HG03575 (cell line): ENCODE results near the gene RAET1E.
"Not testable (repeated sequence)": the region's sequence is repeated elsewhere in the genome, so short reads cannot be mapped to it uniquely, and the experiment has no call there.

ENCODE experiments used
- ATAC-seq: cut with Tn5 transposase; IDR thresholded peaks from one replicate; pipeline ENCODE4 v1.9.1; 2021; ENCODE audit not compliant: unreplicated experiment, insufficient number of reproducible peaks, low FRiP score; ENCODE audit errors: extremely low read depth

RAET1E gene

GRCh38 chr6:149854017-149854416, 43.9 kb downstream of the RAET1E start:
- ATAC-seq: not testable (repeated sequence)

GRCh38 chr6:149852881-149853280, 45.0 kb downstream of the RAET1E start:
- no peak for ATAC-seq

DNA sequence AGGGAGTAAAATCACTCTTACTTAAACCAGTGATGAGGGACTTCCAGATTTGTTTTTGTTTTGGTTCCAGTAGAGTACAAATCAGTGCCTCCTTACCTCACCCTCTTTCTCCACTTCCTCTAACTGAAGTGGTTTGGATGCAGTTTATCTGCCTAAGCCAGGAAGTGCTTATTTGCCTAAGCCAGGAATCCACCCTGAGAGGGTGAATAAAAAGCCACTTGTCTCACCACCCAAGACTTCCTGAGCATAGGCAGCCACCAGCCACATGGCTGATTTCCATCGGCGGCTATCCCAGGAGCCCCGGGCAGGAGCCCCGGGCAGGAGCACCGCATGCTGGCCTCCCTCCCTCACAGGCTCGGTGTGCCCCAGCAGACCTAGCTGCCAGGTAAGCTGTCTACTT, 45.7 kb downstream of the RAET1E start:
- ATAC-seq: no peak

DNA sequence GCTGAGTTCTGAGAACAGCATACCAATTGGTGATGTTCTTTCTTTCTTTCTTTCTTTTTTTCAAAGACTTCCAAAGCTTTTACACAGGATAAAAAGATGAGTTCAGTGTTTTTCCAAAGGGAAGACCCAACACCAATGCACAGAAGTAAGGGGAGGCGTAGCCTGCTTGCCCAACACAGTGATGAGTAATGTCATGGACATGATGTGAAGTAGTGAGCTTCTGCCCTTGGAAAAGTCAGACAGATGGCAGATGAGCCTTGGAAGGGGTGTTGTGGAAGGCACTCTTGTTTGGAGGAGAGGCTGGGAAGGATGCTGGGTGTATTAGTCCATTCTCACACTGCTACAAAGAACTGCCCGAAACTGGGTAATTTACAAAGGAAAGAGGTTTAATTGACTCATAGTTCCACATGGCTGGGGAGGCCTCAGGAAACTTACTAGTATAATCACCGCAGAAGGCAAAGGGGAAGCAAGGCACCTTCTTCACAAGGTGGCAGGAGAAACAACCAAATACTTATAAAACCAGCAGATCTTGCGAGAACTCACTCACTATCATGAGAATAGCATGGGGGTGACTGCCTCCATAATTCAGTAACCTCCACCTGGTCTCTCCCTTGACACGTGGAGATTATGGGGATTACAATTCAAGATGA, 46.3 kb downstream of the RAET1E start:
- no peak for ATAC-seq

- not testable (repeated sequence) for ATAC-seq
Observed at GRCh38 chr6:149848343-149848742, 49.6 kb downstream of the RAET1E start.
